Testis (tissue), 2 donors: Measurements from ENCODE around the gene WDR4.

Experiments used
- POLR2A ChIP-seq: fragments of 450-650 bp; IDR thresholded peaks from one replicate; pipeline ENCODE4 v1.6.1; 2017; ENCODE audit warnings: antibody characterized with exemption, mild to moderate bottlenecking, moderate library complexity
- TF ChIP-seq, protein P1 (sequence below), 3 experiments: fragments of 450-650 bp in 2 of 3; fragments of 200-600 bp in 1 of 3; sonication (generic) in 1 of 3; IDR thresholded peaks; one replicate each; pipeline ENCODE4 v1.5.1; 2016 to 2019; ENCODE audit warnings: antibody characterized with exemption in 3 of 3, mild to moderate bottlenecking in 2 of 3, moderate library complexity in 1 of 3

DNA sequence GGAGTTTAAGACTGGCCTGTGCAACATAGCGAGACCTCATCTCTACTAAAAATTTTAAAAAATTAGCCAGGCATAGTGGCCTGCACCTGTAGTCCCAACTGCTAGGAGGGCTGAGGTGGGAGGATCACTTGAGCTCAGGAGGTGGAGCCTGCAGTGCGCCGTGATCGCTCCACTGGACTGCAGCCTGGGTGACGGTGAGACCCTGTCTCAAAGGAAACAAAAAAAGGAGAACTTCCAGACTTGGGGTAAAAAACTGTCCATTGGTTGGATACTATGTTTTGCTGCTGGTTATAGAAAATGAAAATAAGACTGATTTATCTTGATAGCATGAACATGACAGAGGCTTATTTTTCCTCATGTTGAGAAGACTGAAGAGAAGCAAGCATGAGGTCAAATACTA, 79.4 kb downstream of the WDR4 start:
- no peak for TF ChIP-seq POLR2A
- TF ChIP-seq, protein P1, sequence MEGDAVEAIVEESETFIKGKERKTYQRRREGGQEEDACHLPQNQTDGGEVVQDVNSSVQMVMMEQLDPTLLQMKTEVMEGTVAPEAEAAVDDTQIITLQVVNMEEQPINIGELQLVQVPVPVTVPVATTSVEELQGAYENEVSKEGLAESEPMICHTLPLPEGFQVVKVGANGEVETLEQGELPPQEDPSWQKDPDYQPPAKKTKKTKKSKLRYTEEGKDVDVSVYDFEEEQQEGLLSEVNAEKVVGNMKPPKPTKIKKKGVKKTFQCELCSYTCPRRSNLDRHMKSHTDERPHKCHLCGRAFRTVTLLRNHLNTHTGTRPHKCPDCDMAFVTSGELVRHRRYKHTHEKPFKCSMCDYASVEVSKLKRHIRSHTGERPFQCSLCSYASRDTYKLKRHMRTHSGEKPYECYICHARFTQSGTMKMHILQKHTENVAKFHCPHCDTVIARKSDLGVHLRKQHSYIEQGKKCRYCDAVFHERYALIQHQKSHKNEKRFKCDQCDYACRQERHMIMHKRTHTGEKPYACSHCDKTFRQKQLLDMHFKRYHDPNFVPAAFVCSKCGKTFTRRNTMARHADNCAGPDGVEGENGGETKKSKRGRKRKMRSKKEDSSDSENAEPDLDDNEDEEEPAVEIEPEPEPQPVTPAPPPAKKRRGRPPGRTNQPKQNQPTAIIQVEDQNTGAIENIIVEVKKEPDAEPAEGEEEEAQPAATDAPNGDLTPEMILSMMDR (IDR thresholded peaks at IDR 0.05) = no peak
